IPS-15b (cell line): ENCODE results near the gene ZNF580.

Source experiments
- H3K27me3 ChIP-seq: one replicate; pipeline ENCODE4 v1.6.1; 2013; ENCODE audit warnings: low read length; ENCODE audit not compliant: control insufficient read depth, insufficient read depth
- H3K36me3 ChIP-seq: one replicate; pipeline ENCODE4 v1.6.1; 2013; ENCODE audit warnings: low read length; ENCODE audit not compliant: control insufficient read depth, insufficient read depth
- H3K4me1 ChIP-seq: one replicate; pipeline ENCODE4 v1.6.1; 2013; ENCODE audit warnings: mild to moderate bottlenecking, low read length; ENCODE audit not compliant: control insufficient read depth, insufficient read depth
- H3K4me3 ChIP-seq: one replicate; pipeline ENCODE4 v1.5.1; 2013; ENCODE audit warnings: low read depth, low read length
- H3K9ac ChIP-seq: one replicate; pipeline ENCODE4 v1.6.1; 2013; ENCODE audit warnings: low read depth, mild to moderate bottlenecking, low read length
- H3K9me3 ChIP-seq: one replicate; pipeline ENCODE4 v1.6.1; 2013; ENCODE audit warnings: mild to moderate bottlenecking, low read length; ENCODE audit not compliant: control insufficient read depth, insufficient read depth

Gene ZNF580

DNA sequence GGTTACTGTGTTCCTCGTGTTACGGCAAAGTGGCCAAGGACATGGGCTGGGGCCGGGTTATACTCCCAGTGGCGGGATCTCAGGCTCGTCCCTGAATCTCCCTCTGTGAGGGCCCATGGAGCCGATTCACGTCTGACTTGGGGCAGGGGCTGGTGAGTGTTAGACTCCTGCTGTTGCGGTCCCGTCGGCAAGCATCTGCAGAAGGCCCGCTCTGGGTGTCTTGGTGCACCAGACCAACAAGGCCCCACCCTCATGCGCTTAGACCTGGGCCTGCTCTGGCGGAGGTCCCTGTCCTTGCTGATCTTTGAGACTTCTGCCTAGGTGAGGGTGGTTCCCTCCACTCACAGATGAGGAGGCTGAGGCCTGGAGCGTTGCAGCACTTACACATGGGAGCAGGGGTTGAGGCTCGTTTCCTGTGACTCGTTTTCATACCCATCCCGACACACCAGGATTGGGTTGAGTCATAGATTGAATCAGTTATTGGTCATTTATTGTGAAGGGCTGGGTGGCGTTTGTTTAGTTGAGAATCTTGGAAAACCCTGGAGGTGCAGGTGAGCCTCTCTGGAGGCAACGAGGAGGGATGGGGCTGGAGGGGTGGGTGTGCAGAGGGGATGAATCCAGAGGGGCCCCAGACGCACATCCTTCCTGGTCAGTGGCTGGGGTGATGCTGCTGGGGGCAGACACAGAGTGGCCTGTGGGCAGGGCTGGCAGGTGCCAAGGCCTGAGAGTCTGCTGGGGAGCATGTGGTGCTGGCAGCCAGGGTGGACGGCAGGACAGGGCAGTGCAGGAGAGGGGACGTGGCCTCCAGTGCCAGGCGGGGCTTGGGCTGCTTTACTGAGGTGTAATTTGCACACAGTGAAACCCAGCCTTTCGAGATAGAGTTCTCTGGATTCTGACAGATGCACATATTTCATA lies 38.8 kb downstream of the ZNF580 start:
- Histone ChIP-seq H3K4me3 (no peak overlapping the region), H3K9me3 (no peaks in the 10 kb centered on the region), H3K4me1 (no peaks in the 10 kb centered on the region), H3K9ac (no peak overlapping the region), H3K36me3 (peaks cover 30% of the 10 kb centered on the region), H3K27me3 (no peaks in the 10 kb centered on the region)

DNA sequence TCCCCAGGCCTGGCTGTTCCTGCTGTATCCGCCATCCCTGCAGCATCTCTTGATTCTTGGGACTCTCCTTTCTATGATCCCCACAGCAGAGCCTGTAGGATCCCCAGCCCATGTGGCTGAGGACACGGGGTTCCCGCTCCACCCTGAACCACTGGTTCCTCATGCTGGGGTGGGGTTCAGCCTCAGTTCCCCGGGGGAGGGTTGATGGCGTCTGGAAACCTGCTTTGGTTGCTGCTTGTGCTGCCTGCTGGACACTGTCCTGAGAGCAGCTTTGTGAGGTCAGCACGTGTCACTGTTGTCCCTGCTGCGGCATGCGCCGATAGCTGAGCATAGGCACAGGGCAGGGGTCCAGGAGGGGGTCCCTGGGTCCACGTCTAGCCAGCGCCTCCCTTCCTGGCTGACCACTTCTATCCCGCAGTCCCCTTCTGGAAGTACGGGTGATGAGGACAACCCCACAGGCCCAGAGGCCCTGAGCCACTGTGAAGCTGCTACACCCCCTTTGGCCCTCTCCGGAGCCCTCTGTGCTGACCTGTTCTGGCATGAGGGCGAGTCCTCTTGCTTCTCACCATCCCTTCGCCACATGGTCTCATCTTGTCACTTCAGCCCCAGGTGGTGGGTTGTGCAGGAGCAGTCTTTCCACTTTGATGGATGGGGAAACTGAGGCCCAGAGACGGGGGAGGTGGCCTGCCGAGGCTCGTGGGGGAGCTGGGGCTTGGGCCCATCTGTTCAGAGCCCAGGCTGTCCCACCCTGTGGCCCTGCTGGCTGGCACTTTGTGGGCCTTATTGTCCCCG lies 39.7 kb downstream of the ZNF580 start:
- no peaks in the 10 kb centered on the region for H3K4me1 ChIP-seq
- H3K4me3 ChIP-seq: no peak overlapping the region
- H3K36me3 ChIP-seq: peaks cover 36% of the 10 kb centered on the region
- H3K9ac ChIP-seq: no peak overlapping the region
- H3K9me3 ChIP-seq: no peaks in the 10 kb centered on the region
- H3K27me3 ChIP-seq: no peaks in the 10 kb centered on the region

DNA sequence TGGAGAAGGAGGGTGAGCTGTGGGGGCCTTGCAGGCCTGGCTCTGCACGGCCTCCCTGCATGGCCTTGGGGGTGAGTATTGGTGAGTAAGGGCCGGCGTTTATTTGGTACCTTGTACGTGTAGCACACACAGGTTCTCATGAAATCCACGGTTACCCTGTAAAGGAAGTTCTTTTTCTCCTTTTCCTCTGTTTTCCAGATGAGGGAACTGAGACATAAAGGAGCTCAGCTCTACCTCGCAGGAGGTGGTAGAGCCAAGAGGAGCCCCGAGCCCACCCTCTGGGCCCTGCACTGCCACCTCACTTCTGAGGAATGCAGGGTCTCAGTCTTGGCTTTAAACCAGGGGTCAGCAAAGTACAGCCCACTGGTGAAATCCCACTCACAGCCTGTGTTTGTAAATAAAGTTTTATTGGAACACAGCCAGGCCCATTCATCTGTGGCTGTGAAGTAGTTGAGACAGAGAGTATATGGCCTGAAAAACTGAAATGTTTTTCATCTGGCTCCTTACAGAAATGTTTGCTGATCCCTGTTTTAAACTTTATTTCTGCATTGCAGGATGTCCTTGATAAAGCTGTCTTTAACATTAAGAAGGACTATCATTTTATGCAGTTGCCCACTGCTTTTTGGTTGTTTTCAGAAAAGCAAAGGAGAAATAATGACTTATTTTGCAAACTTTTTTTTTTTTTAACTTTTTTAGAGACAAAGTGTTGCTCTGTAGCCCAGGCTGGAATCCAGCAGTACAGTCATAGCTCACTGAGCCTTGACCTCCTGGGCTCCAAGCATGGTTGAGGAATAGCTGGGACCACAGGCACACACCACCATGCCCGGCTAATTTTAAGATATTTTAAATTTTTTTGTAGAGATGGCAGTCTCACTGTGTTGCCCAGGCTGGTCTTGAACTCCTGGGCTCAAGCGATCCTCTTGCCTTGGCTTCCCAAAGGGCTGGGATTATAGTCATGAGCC lies 40.6 kb downstream of the ZNF580 start:
- Histone ChIP-seq H3K36me3 (peaks cover 45% of the 10 kb centered on the region), H3K27me3 (no peaks in the 10 kb centered on the region), H3K4me1 (no peaks in the 10 kb centered on the region), H3K9me3 (no peaks in the 10 kb centered on the region), H3K9ac (no peak overlapping the region), H3K4me3 (no peak overlapping the region)

GRCh38 chr19:55683449-55684261 lies 42.9 kb downstream of the ZNF580 start:
- H3K4me3 ChIP-seq: no peak overlapping the region
- H3K9ac ChIP-seq: no peak overlapping the region

GRCh38 chr19:55684946-55685681 lies 44.3 kb downstream of the ZNF580 start:
- Histone ChIP-seq H3K9ac (no peak overlapping the region), H3K27me3 (no peaks in the 10 kb centered on the region), H3K9me3 (no peaks in the 10 kb centered on the region), H3K36me3 (peaks cover 44% of the 10 kb centered on the region), H3K4me3 (no peak overlapping the region), H3K4me1 (no peaks in the 10 kb centered on the region)

More at GRCh38 chr19:55683449-55684261, 42.9 kb downstream of the ZNF580 start:
- Histone ChIP-seq H3K36me3 (peaks cover 44% of the 10 kb centered on the region), H3K27me3 (no peaks in the 10 kb centered on the region), H3K9me3 (no peaks in the 10 kb centered on the region), H3K4me1 (no peaks in the 10 kb centered on the region)

GRCh38 chr19:55685776-55686175 lies 45.0 kb downstream of the ZNF580 start:
- Histone ChIP-seq H3K9ac (no peak overlapping the region), H3K4me1 (no peaks in the 10 kb centered on the region), H3K36me3 (peaks cover 44% of the 10 kb centered on the region), H3K27me3 (no peaks in the 10 kb centered on the region), H3K9me3 (no peaks in the 10 kb centered on the region), H3K4me3 (no peak overlapping the region)

- Histone ChIP-seq H3K27me3 (no peaks in the 10 kb centered on the region), H3K4me3 (no peak overlapping the region), H3K9ac (no peak overlapping the region), H3K4me1 (no peaks in the 10 kb centered on the region), H3K36me3 (peaks cover 44% of the 10 kb centered on the region), H3K9me3 (no peaks in the 10 kb centered on the region)
These were observed 45.7 kb downstream of the ZNF580 start for GRCh38 chr19:55686311-55687050.

DNA sequence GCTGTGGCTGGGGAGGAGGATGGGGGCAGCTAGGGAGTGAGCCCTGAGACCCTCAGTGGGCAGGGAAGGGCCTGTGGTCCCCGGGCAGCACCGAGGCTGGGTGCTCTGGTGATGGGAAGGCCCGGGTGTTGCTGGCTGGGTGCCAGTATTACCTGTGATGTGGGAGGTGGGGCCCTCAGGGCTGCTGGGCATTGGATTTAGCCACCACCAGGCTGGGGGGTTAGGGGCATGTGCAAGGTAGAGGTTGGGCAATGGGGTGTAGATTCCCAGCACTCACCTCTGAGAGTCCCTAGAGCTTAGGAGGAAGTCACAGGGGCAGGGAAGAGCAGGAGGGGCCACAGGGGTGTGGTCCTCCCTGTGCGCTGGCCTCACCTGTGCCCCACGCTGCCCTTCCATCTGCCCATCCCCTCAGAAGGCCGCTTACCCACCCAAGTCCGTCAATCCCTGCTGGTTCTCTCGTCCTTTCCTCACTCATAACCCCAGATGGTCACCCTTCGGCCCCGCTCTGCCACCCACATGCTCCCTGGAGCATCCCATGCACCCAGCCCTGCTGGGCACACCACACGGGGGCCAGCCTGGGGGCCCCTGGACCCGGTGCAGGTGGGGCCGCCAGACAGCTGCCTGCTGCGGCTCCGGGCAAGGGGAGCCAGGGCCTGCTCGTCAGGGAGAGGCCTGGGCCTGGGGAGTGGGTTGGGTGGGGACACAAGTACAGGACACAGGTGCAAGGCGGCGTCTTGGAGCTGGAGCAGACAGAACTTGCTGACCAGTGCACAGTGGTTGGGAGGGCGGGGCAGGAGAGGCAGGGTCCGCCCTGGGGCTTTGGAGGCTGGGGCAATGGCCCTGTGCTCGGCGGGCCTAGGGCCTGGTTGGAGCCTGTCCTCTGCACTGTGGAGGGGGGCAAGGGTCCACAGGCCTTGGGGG lies 46.7 kb downstream of the ZNF580 start:
- no peak overlapping the region for H3K9ac ChIP-seq
- no peak overlapping the region for H3K4me3 ChIP-seq
- no peaks in the 10 kb centered on the region for H3K9me3 ChIP-seq
- no peaks in the 10 kb centered on the region for H3K4me1 ChIP-seq
- H3K27me3 ChIP-seq: no peaks in the 10 kb centered on the region
- peaks cover 46% of the 10 kb centered on the region for H3K36me3 ChIP-seq

DNA sequence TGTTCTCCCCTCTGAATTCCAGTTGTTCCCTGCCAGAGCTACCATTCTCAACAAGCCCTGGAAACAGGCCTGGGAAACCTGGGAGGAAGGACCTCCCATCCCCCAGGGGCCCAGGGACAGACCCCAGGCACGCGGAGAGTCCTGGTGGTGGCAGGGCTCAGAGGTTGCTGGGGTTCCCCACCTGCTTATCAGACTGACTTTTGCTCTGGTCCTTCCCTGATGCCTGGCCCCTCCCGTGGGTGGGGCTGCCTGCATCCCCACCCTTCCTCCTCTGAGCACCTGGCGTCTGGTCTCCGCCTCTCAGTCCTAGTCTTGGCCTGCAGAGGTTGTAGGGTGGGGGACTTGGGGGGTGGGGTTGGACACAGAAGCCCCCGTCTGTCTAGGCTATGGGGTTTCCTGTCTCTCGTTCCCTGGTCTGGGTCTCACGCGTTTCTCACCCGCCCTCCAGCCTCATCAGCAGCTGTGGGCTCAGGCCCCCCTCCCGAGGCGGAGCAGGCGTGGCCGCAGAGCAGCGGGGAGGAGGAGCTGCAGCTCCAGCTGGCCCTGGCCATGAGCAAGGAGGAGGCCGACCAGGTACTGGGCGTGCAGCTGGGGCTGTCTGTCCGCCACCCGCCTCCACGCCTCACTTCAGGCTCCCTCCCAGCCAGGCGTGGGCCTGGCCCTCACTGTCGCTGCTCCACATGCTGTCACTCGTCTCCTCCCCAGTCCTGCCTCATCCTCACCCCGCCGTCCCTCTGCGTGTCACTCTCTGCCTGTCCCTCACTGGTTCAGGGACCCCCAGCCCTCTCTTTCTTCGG lies 47.8 kb downstream of the ZNF580 start:
- Histone ChIP-seq H3K4me1 (no peaks in the 10 kb centered on the region), H3K36me3 (peaks cover 55% of the 10 kb centered on the region), H3K4me3 (no peak overlapping the region), H3K9ac (no peak overlapping the region), H3K27me3 (no peaks in the 10 kb centered on the region), H3K9me3 (no peaks in the 10 kb centered on the region)
